K562 (cell line): ENCODE results near the gene EPB41L4B. TPM values are rescaled to one million over a fixed set of nuclear protein-coding genes. Genes with fewer than 3 reads are reported as not detected.

Source experiments
- ATAC-seq: fragments of 200-7000 bp; cut with Tn5 transposase; 3 replicates; pipeline ENCODE4 v1.9.1; 2020; ENCODE audit warnings: moderate library complexity
- BruUV-seq: library from RNA; stranded (reverse); fragments of 400-500 nt; replicated peaks from 2 replicates; lab custom pipeline; 2021; lab: Mats Ljungman, UMichigan
- CTCF ChIA-PET: fragments of 300-600 bp; formaldehyde crosslinking; extraction: SDS; loops from one replicate; lab custom pipeline; 2021; ENCODE audit warnings: low intra/inter-chr PET ratio; lab: Yijun Ruan, JAX
- POLR2A ChIA-PET: fragments of 300-600, 350-650 bp; sonication (Branson Sonifier 250); formaldehyde crosslinking; extraction: SDS; loops from one replicate; lab custom pipeline; 2021; ENCODE audit warnings: antibody characterized with exemption, inconsistent platforms; lab: Yijun Ruan, JAX
- DNase-seq, 4 experiments: peaks; one replicate each; pipeline versions ENCODE4 v3.0.0 to v3.0.0-alpha.2; 2011 to 2018; ENCODE audit warnings: low spot score in 3 of 4, mixed read lengths in 3 of 4; ENCODE audit errors: extremely low read depth in 1 of 4
- FAIRE-seq: peaks from 2 replicates; lab custom pipeline; 2011; peaks lifted over from hg19 to GRCh38; lab: Jason Lieb, UNC
- H2AFZ ChIP-seq: 2 replicates; pipeline ENCODE4 v1.6.0; 2011; ENCODE audit warnings: low read depth, low read length, control low read depth, inconsistent platforms
- H3K27ac ChIP-seq: fragments of 200-600 bp; 3 replicates; pipeline ENCODE4 v1.8.0; 2011; ENCODE audit warnings: low read depth, mild to moderate bottlenecking, control low read depth, inconsistent platforms, low read length, moderate library complexity, mixed read lengths; ENCODE audit errors: extremely low read depth
- H3K27me3 ChIP-seq, 2 experiments: fragments of 300-600 bp in 1 of 2; 2 replicates in 1 of 2; 3 replicates in 1 of 2; pipeline versions ENCODE4 v1.6.0 to v1.8.0; 2011; ENCODE audit warnings: inconsistent platforms in 2 of 2, low read length in 2 of 2, mild to moderate bottlenecking in 1 of 2, mixed read lengths in 1 of 2, moderate library complexity in 1 of 2; ENCODE audit not compliant: control insufficient read depth in 2 of 2, insufficient read depth in 2 of 2
- H3K36me3 ChIP-seq: fragments of 300-600 bp; 3 replicates; pipeline ENCODE4 v1.8.0; 2011; ENCODE audit warnings: mild to moderate bottlenecking, low read length, inconsistent platforms; ENCODE audit not compliant: control insufficient read depth, insufficient read depth
- H3K4me1 ChIP-seq, 2 experiments: fragments of 200-600 bp in 1 of 2; replicated peaks in 1 of 2; 2 replicates in 1 of 2; 3 replicates in 1 of 2; pipeline versions ENCODE4 v1.5.1 to v1.8.0; 2011; ENCODE audit warnings: inconsistent platforms in 2 of 2, low read length in 2 of 2, mild to moderate bottlenecking in 1 of 2, mixed read lengths in 1 of 2, moderate library complexity in 1 of 2; ENCODE audit not compliant: control insufficient read depth in 2 of 2, insufficient read depth in 2 of 2
- H3K4me2 ChIP-seq: 2 replicates; pipeline ENCODE4 v1.6.1; 2011; ENCODE audit warnings: low read length, control low read depth, inconsistent platforms, mixed read lengths; ENCODE audit not compliant: insufficient read depth
- H3K4me3 ChIP-seq: fragments of 200-600 bp; sonication (generic), shearing (Covaris generic); 2 replicates; pipeline ENCODE4 v1.5.1; 2016; ENCODE audit warnings: control low read depth, inconsistent platforms
- H3K79me2 ChIP-seq: fragments of 200-600 bp; 3 replicates; pipeline ENCODE4 v1.8.0; 2011; ENCODE audit warnings: low read length, inconsistent platforms; ENCODE audit not compliant: control insufficient read depth, insufficient read depth
- H3K9ac ChIP-seq, 2 experiments: 2 replicates each; pipeline versions ENCODE4 v1.6.0 to v1.6.1; 2011; ENCODE audit warnings: low read depth in 2 of 2, low read length in 2 of 2, control low read depth in 1 of 2, inconsistent platforms in 1 of 2, mild to moderate bottlenecking in 1 of 2, mixed read lengths in 1 of 2; ENCODE audit not compliant: insufficient read depth in 1 of 2
- H3K9me1 ChIP-seq: one replicate; pipeline ENCODE4 v1.6.0; 2011; ENCODE audit warnings: inconsistent platforms, mild to moderate bottlenecking, low read length, moderate library complexity; ENCODE audit not compliant: control insufficient read depth, insufficient read depth
- H3K9me3 ChIP-seq: replicated peaks from 2 replicates; pipeline ENCODE4 v1.5.1; 2011; ENCODE audit warnings: low read depth, low read length, inconsistent platforms; ENCODE audit not compliant: control insufficient read depth, insufficient read depth
- H4K20me1 ChIP-seq: replicated peaks from 2 replicates; pipeline ENCODE4 v1.6.1; 2011; ENCODE audit warnings: low read length, inconsistent platforms, mixed read lengths; ENCODE audit not compliant: control insufficient read depth, insufficient read depth
- BRD4 ChIP-seq: fragments of 200-600 bp; sonication (generic); IDR thresholded peaks from 2 replicates; pipeline ENCODE4 v1.6.1; 2017; ENCODE audit warnings: inconsistent platforms
- DIDO1 ChIP-seq: fragments of 450-650 bp; IDR thresholded peaks from 2 replicates; pipeline ENCODE4 v1.6.1; 2016; ENCODE audit warnings: low read depth, missing biosample characterization, missing genetic modification characterization
- ESRRA ChIP-seq: fragments of 450-650 bp; IDR thresholded peaks from 2 replicates; pipeline ENCODE4 v1.6.1; 2014; ENCODE audit warnings: low read depth, mild to moderate bottlenecking, moderate library complexity, borderline replicate concordance
- MCM5 ChIP-seq: fragments of 450-650 bp; IDR thresholded peaks from 2 replicates; pipeline ENCODE4 v1.6.1; 2016; ENCODE audit warnings: low read depth
- NELFE ChIP-seq: IDR thresholded peaks from 2 replicates; pipeline ENCODE4 v1.6.1; 2011; ENCODE audit warnings: mild to moderate bottlenecking; ENCODE audit not compliant: insufficient read depth, insufficient read length
- NR3C1 ChIP-seq: sonication (generic); formaldehyde crosslinking; IDR thresholded peaks from 2 replicates; pipeline ENCODE4 v1.8.1; 2022; ENCODE audit warnings: missing genetic modification reagents
- SPI1 ChIP-seq: IDR thresholded peaks from 2 replicates; pipeline ENCODE4 v1.6.1; 2011; ENCODE audit warnings: low read depth, low read length, control low read depth, borderline replicate concordance
- ZNF133 ChIP-seq: fragments of 250-450 bp; sonication (Bioruptor Pico); IDR thresholded peaks from 2 replicates; pipeline ENCODE4 v1.4.0; 2020; ENCODE audit warnings: mild to moderate bottlenecking
- ZNF785 ChIP-seq: fragments of 250-450 bp; sonication (Bioruptor Pico); IDR thresholded peaks from 2 replicates; pipeline ENCODE4 v1.4.0; 2020; ENCODE audit warnings: mild to moderate bottlenecking
- WGBS: fragments of 100-300 bp; shearing (Covaris generic); methylation state at CpG from one replicate; pipeline ENCODE4 v1.1.6; 2016; ENCODE audit warnings: low coverage, mixed read lengths; ENCODE audit not compliant: insufficient coverage; ENCODE audit errors: missing lambda C conversion rate; 5-methylcytosine and 5-hydroxymethylcytosine counted together
- in situ Hi-C: fragments of 300-500 bp; cut with MboI; formaldehyde crosslinking; loops from 4 replicates; pipeline ENCODE4 v1.15.0; 2018; ENCODE audit warnings: inconsistent platforms, mixed read lengths
- intact Hi-C: fragments of 100-400 bp; cut with micrococcal nuclease; formaldehyde crosslinking; loops from 2 replicates; pipeline ENCODE4 v1.14.2; 2022
- polyA plus RNA-seq, 8 experiments: library from polyadenylated mRNA; depleted of rRNA in 4 of 8; stranded (reverse) in 5 of 8; unstranded in 3 of 8; fragments of >200 nt; fragmentation: Nextera tagmentation in 2 of 8; fragmentation: Illumina TruSeq in 1 of 8; extraction: Ambion mirVana in 2 of 8; extraction: Trizol in 1 of 8; gene quantifications; 2 replicates each; pipeline versions ENCODE4 v1.2.1 to v1.2.3, GENCODE V29; 2011 to 2014; ENCODE audit warnings: inconsistent platforms in 1 of 8, missing spikeins in 1 of 8
- total RNA-seq, 7 experiments: library from RNA; depleted of rRNA in 6 of 7; stranded (reverse); fragments of >200 nt in 6 of 7; fragmentation: Illumina TruSeq in 2 of 7; extraction: Trizol in 2 of 7; gene quantifications; 2 replicates each; pipeline versions ENCODE4 v1.2.1 to v1.2.3, GENCODE V29; 2011 to 2021; ENCODE audit warnings: low replicate concordance in 1 of 7
- TF ChIP-seq, protein P1 (sequence below): sonication (generic); formaldehyde crosslinking; IDR thresholded peaks from 2 replicates; pipeline ENCODE4 v1.4.0; 2020; ENCODE audit warnings: mild to moderate bottlenecking, missing genetic modification reagents
- TF ChIP-seq, protein P2 (sequence below): fragments of 250-450 bp; sonication (Bioruptor Pico); IDR thresholded peaks from 2 replicates; pipeline ENCODE4 v1.5.1; 2021; ENCODE audit warnings: mild to moderate bottlenecking
- TF ChIP-seq, protein P3 (sequence below): sonication (generic); formaldehyde crosslinking; IDR thresholded peaks from 2 replicates; pipeline ENCODE4 v1.8.1; 2023; ENCODE audit warnings: mild to moderate bottlenecking, missing genetic modification reagents, moderate library complexity
- TF ChIP-seq, protein P4 (sequence below): fragments of 450-650 bp; IDR thresholded peaks from 2 replicates; pipeline ENCODE4 v1.6.1; 2014; ENCODE audit warnings: low read depth, mild to moderate bottlenecking, moderate library complexity, borderline replicate concordance
- TF ChIP-seq, protein P5 (sequence below), 2 experiments: fragments of 200-800 bp in 1 of 2; sonication (Bioruptor generic) in 1 of 2; sonication (generic) in 1 of 2; formaldehyde crosslinking in 1 of 2; IDR thresholded peaks in 1 of 2; conservative IDR thresholded peaks in 1 of 2; 2 replicates each; pipeline versions ENCODE4 v1.5.0 to v1.6.1; 2016 to 2020; ENCODE audit warnings: missing compliant biosample characterization in 1 of 2, missing genetic modification characterization in 1 of 2, missing genetic modification reagents in 1 of 2

The EPB41L4B gene
- total and polyA plus RNA-seq, 9 of the 15 experiments (the other 6 are each of a cell fraction or from before 2014, with no cell fraction given): 0.09 to 0.38 (median 0.21) TPM

DNA sequence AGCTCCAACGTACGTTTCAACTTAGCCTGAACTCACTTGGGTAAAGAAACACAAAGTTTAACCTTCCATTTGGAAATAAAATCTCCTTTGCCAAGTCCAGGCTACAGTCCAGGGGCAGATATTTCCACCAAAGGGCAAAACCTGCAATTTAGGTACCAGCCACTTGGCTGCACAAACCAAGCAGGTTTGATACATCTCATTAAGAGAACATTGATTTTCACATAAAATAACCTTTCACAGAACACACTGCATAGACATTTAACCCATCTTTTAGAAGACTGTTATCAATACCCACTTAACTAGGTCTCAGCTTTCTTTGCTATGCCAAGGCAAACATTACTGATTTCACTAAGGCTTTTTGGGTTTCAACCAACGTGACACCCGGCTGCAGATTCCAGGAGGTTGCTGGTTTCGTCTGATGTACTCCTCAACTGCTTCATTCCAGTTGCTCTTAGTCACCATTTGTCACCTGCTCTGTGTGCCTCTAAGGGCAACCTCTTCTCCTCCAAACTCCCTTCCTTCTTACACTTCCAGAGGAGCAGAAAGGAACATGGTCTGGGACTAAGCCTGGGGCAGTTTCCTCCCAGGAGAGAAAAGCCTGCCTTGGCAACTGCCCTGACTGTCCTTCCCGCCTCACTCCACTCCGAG is 67.1 kb downstream of the EPB41L4B start:
- Histone ChIP-seq H3K27me3 (peaks cover 55 to 61% of the 10 kb centered on the region in 2 experiments), H3K4me3 (no peak overlapping the region), H3K4me1 (peaks cover 0 to 2% of the 10 kb centered on the region in 2 experiments; a peak in 2 of 5 replicates), H4K20me1 (no peaks in the 10 kb centered on the region), H3K9ac (no peak overlapping the region), H3K9me1 (no peaks in the 10 kb centered on the region), H3K27ac (no peak overlapping the region), H3K9me3 (no peaks in the 10 kb centered on the region), H2AFZ (no peak overlapping the region), H3K36me3 (no peaks in the 10 kb centered on the region), H3K4me2 (no peak overlapping the region), H3K79me2 (no peaks in the 10 kb centered on the region)
- under 1% methylated on average over 7 of the region's 7 CpGs for WGBS
- in situ Hi-C loops (no loop called here), intact Hi-C loops (no loop called here)
- no peak for ATAC-seq
- ChIA-PET POLR2A (interaction anchor here (0.6 kb wide), 1 partner anchor 92 kb away, joined by 3 read pairs; no protein-coding TSS in a partner anchor), CTCF (no interaction called here)
- FAIRE-seq: no peak
- DNase-seq: no peak
- BruUV-seq: no TSS peak
- TF ChIP-seq, protein P1, sequence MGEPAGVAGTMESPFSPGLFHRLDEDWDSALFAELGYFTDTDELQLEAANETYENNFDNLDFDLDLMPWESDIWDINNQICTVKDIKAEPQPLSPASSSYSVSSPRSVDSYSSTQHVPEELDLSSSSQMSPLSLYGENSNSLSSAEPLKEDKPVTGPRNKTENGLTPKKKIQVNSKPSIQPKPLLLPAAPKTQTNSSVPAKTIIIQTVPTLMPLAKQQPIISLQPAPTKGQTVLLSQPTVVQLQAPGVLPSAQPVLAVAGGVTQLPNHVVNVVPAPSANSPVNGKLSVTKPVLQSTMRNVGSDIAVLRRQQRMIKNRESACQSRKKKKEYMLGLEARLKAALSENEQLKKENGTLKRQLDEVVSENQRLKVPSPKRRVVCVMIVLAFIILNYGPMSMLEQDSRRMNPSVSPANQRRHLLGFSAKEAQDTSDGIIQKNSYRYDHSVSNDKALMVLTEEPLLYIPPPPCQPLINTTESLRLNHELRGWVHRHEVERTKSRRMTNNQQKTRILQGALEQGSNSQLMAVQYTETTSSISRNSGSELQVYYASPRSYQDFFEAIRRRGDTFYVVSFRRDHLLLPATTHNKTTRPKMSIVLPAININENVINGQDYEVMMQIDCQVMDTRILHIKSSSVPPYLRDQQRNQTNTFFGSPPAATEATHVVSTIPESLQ (CRISPR knock-in tag): no peak
- TF ChIP-seq, protein P2, sequence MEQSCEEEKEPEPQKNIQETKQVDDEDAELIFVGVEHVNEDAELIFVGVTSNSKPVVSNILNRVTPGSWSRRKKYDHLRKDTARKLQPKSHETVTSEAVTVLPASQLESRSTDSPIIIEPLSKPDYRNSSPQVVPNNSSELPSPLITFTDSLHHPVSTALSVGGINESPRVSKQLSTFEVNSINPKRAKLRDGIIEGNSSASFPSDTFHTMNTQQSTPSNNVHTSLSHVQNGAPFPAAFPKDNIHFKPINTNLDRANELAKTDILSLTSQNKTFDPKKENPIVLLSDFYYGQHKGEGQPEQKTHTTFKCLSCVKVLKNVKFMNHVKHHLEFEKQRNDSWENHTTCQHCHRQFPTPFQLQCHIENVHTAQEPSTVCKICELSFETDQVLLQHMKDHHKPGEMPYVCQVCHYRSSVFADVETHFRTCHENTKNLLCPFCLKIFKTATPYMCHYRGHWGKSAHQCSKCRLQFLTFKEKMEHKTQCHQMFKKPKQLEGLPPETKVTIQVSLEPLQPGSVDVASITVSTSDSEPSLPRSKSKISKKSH: no peak
- TF ChIP-seq, protein P3, sequence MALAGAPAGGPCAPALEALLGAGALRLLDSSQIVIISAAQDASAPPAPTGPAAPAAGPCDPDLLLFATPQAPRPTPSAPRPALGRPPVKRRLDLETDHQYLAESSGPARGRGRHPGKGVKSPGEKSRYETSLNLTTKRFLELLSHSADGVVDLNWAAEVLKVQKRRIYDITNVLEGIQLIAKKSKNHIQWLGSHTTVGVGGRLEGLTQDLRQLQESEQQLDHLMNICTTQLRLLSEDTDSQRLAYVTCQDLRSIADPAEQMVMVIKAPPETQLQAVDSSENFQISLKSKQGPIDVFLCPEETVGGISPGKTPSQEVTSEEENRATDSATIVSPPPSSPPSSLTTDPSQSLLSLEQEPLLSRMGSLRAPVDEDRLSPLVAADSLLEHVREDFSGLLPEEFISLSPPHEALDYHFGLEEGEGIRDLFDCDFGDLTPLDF (CRISPR knock-in tag): no peak
- TF ChIP-seq BRD4 (no peak), ZNF785 (CRISPR knock-in tag) (no peak), NELFE (no peak), SPI1 (no peak), ZNF133 (CRISPR knock-in tag) (no peak), MCM5 (no peak), NR3C1 (no peak), DIDO1 (no peak), ESRRA (no peak)
- TF ChIP-seq, protein P4, sequence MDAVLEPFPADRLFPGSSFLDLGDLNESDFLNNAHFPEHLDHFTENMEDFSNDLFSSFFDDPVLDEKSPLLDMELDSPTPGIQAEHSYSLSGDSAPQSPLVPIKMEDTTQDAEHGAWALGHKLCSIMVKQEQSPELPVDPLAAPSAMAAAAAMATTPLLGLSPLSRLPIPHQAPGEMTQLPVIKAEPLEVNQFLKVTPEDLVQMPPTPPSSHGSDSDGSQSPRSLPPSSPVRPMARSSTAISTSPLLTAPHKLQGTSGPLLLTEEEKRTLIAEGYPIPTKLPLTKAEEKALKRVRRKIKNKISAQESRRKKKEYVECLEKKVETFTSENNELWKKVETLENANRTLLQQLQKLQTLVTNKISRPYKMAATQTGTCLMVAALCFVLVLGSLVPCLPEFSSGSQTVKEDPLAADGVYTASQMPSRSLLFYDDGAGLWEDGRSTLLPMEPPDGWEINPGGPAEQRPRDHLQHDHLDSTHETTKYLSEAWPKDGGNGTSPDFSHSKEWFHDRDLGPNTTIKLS: no peak
- TF ChIP-seq, protein P5, sequence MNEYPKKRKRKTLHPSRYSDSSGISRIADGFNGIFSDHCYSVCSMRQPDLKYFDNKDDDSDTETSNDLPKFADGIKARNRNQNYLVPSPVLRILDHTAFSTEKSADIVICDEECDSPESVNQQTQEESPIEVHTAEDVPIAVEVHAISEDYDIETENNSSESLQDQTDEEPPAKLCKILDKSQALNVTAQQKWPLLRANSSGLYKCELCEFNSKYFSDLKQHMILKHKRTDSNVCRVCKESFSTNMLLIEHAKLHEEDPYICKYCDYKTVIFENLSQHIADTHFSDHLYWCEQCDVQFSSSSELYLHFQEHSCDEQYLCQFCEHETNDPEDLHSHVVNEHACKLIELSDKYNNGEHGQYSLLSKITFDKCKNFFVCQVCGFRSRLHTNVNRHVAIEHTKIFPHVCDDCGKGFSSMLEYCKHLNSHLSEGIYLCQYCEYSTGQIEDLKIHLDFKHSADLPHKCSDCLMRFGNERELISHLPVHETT (CRISPR knock-in tag; conservative IDR thresholded peaks at IDR 0.05 in 1 of 2, IDR thresholded peaks at IDR 0.05 in 1 of 2): no peak
